Measurements from ENCODE around the gene OTULINL. TPM values are rescaled to one million over a fixed set of nuclear protein-coding genes. Genes with fewer than 3 reads are reported as not detected.

The OTULINL gene
- polyA plus RNA-seq, 1 donor (not counting 4 experiments of a cell fraction or from before 2014, with no cell fraction given) = 0.62 TPM

DNA sequence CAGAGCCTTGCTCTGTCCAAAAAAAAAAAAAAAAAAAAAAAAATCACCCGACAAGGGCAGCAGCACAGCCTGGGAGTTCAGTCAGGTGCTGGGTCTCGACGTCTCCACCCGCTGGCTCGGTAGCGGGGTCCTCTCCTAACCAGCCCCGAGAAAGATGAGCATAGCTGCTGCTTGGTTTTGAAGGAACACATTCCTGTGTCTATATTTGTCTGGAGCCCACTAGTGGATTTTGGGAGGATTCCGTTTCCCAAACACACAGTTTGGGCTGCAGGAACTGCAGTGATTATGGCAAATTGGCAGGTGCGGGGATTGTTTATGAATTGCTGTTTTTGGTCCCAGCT lies 1.2 kb downstream of the OTULINL start:
- H3K4me3 ChIP-seq (ENCODE audit: control insufficient read depth in 2 of 3, extremely low read depth in 1 of 3, insufficient read depth in 2 of 3, low read depth in 1 of 3, low read length in 3 of 3) = peak overlapping the region in 1 of 3 experiments; percentile 58
- dilution Hi-C loops (cut with MboI; ENCODE audit: extremely low pct_ligation_motif_present, low sequenced_read_pairs) = no loop called here
- H3K9me1 ChIP-seq (ENCODE audit: control insufficient read depth, extremely low read depth, insufficient read depth, low read length) = no peaks in the 10 kb centered on the region
- TF ChIP-seq, protein P1, sequence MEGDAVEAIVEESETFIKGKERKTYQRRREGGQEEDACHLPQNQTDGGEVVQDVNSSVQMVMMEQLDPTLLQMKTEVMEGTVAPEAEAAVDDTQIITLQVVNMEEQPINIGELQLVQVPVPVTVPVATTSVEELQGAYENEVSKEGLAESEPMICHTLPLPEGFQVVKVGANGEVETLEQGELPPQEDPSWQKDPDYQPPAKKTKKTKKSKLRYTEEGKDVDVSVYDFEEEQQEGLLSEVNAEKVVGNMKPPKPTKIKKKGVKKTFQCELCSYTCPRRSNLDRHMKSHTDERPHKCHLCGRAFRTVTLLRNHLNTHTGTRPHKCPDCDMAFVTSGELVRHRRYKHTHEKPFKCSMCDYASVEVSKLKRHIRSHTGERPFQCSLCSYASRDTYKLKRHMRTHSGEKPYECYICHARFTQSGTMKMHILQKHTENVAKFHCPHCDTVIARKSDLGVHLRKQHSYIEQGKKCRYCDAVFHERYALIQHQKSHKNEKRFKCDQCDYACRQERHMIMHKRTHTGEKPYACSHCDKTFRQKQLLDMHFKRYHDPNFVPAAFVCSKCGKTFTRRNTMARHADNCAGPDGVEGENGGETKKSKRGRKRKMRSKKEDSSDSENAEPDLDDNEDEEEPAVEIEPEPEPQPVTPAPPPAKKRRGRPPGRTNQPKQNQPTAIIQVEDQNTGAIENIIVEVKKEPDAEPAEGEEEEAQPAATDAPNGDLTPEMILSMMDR (optimal IDR thresholded peaks at IDR 0.05 in 1 of 3, IDR thresholded peaks at IDR 0.05 in 1 of 3, conservative IDR thresholded peaks at IDR 0.05 in 1 of 3; ENCODE audit: extremely low read depth in 1 of 3, insufficient read depth in 2 of 3, low read length in 3 of 3) = no peak
- TF ChIP-seq EZH2 (IDR thresholded peaks at IDR 0.05; ENCODE audit: low read length) = peak; percentile 45
- no peaks in the 10 kb centered on the region for H3K36me3 ChIP-seq (ENCODE audit: control insufficient read depth in 2 of 2, extremely low read depth in 1 of 2, insufficient read depth in 2 of 2, low read length in 2 of 2)
- no peak overlapping the region for H3K27ac ChIP-seq (ENCODE audit: control insufficient read depth, insufficient read depth, low read length)
- no peak overlapping the region for H2AFZ ChIP-seq (ENCODE audit: control insufficient read depth, low read length)
- no peaks in the 10 kb centered on the region for H3K79me2 ChIP-seq (ENCODE audit: control insufficient read depth, insufficient read depth, low read length)
- peaks cover 33% of the 10 kb centered on the region for H3K27me3 ChIP-seq (ENCODE audit: control insufficient read depth, extremely low read depth, insufficient read depth, low read length)
- no peak overlapping the region for H3K9ac ChIP-seq (ENCODE audit: control insufficient read depth, extremely low read depth, insufficient read depth, low read length)
- H3K4me1 ChIP-seq (ENCODE audit: control insufficient read depth, extremely low read depth, insufficient read depth, low read length) = no peaks in the 10 kb centered on the region
- peak overlapping the region; percentile 70 for H3K4me2 ChIP-seq (ENCODE audit: control insufficient read depth, extremely low read depth, insufficient read depth, low read depth, low read length)
- H3K9me3 ChIP-seq (ENCODE audit: control insufficient read depth, low read depth, low read length) = no peaks in the 10 kb centered on the region
- no peak for FAIRE-seq
- H4K20me1 ChIP-seq (ENCODE audit: control insufficient read depth, extremely low read depth, insufficient read depth, low read length) = no peaks in the 10 kb centered on the region
- no peak for DNase-seq (ENCODE audit: low read depth, low spot score)

- no peak overlapping the region for H3K4me2 ChIP-seq (ENCODE audit: control insufficient read depth, extremely low read depth, insufficient read depth, low read depth, low read length)
- H3K79me2 ChIP-seq (ENCODE audit: control insufficient read depth, insufficient read depth, low read length) = no peaks in the 10 kb centered on the region
- no peaks in the 10 kb centered on the region for H3K9me1 ChIP-seq (ENCODE audit: control insufficient read depth, extremely low read depth, insufficient read depth, low read length)
- no peaks in the 10 kb centered on the region for H3K36me3 ChIP-seq (ENCODE audit: control insufficient read depth in 2 of 2, extremely low read depth in 1 of 2, insufficient read depth in 2 of 2, low read length in 2 of 2)
- no peak overlapping the region for H2AFZ ChIP-seq (ENCODE audit: control insufficient read depth, low read length)
- peaks cover 38% of the 10 kb centered on the region for H3K27me3 ChIP-seq (ENCODE audit: control insufficient read depth, extremely low read depth, insufficient read depth, low read length)
- H3K9ac ChIP-seq (ENCODE audit: control insufficient read depth, extremely low read depth, insufficient read depth, low read length) = no peak overlapping the region
- dilution Hi-C loops (cut with MboI; ENCODE audit: extremely low pct_ligation_motif_present, low sequenced_read_pairs) = no loop called here
- no peak overlapping the region for H3K4me3 ChIP-seq (ENCODE audit: control insufficient read depth in 2 of 3, extremely low read depth in 1 of 3, insufficient read depth in 2 of 3, low read depth in 1 of 3, low read length in 3 of 3)
- no peaks in the 10 kb centered on the region for H3K9me3 ChIP-seq (ENCODE audit: control insufficient read depth, low read depth, low read length)
- DNase-seq (ENCODE audit: low read depth, low spot score) = no peak
- H3K27ac ChIP-seq (ENCODE audit: control insufficient read depth, insufficient read depth, low read length) = no peak overlapping the region
- H4K20me1 ChIP-seq (ENCODE audit: control insufficient read depth, extremely low read depth, insufficient read depth, low read length) = no peaks in the 10 kb centered on the region
- H3K4me1 ChIP-seq (ENCODE audit: control insufficient read depth, extremely low read depth, insufficient read depth, low read length) = no peaks in the 10 kb centered on the region
- FAIRE-seq = no peak
- TF ChIP-seq, protein P1 (optimal IDR thresholded peaks at IDR 0.05 in 1 of 3, IDR thresholded peaks at IDR 0.05 in 1 of 3, conservative IDR thresholded peaks at IDR 0.05 in 1 of 3; ENCODE audit: extremely low read depth in 1 of 3, insufficient read depth in 2 of 3, low read length in 3 of 3) = no peak
- TF ChIP-seq EZH2 (IDR thresholded peaks at IDR 0.05; ENCODE audit: low read length) = no peak
These were observed 3.3 kb downstream of the OTULINL start for GRCh38 chr5:14584848-14585247.
